Measurements from ENCODE around the gene OR10J4. TPM values are rescaled to one million over a fixed set of nuclear protein-coding genes. Genes with fewer than 3 reads are reported as not detected.

The OR10J4 gene
- total RNA-seq, 2 donors from 2014 or later = not detected

DNA sequence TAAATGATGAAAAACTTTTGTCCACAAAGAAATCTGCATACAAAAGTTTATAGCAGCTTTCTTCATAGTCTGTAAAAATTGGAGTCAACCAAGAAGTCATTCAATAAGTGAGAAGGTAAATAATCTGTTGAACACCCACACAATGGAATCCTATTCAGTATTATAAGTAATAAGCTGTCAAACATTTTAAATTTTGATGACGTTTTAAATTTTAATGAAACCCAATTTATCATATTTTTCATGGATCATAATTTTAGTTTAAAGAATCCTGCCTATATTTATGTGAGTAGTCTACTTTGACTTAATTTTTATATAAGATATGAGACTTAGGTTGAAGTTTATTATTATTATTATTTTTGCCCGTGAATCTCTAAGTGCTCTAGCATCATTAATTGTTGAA, 27.5 kb downstream of the OR10J4 start:
- DNase-seq (ENCODE audit: low spot score) = no peak
- Histone ChIP-seq H3K9me3 (no peaks in the 10 kb centered on the region), H3K27ac (no peak overlapping the region), H3K27me3 (replicated peaks; ENCODE audit: insufficient read depth) (no peaks in the 10 kb centered on the region), H3K4me3 (no peak overlapping the region), H3K4me1 (replicated peaks) (no peaks in the 10 kb centered on the region), H3K36me3 (no peaks in the 10 kb centered on the region)
- WGBS = 76% methylated on average over 2 of the region's 2 CpGs
- TF ChIP-seq POLR2A (IDR thresholded peaks at IDR 0.05) (no peak), POLR2AphosphoS5 (IDR thresholded peaks at IDR 0.05) (no peak)
- TF ChIP-seq, protein P1, sequence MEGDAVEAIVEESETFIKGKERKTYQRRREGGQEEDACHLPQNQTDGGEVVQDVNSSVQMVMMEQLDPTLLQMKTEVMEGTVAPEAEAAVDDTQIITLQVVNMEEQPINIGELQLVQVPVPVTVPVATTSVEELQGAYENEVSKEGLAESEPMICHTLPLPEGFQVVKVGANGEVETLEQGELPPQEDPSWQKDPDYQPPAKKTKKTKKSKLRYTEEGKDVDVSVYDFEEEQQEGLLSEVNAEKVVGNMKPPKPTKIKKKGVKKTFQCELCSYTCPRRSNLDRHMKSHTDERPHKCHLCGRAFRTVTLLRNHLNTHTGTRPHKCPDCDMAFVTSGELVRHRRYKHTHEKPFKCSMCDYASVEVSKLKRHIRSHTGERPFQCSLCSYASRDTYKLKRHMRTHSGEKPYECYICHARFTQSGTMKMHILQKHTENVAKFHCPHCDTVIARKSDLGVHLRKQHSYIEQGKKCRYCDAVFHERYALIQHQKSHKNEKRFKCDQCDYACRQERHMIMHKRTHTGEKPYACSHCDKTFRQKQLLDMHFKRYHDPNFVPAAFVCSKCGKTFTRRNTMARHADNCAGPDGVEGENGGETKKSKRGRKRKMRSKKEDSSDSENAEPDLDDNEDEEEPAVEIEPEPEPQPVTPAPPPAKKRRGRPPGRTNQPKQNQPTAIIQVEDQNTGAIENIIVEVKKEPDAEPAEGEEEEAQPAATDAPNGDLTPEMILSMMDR (IDR thresholded peaks at IDR 0.05) = no peak
- intact Hi-C loops (cut with DNase I) = no loop called here

DNA sequence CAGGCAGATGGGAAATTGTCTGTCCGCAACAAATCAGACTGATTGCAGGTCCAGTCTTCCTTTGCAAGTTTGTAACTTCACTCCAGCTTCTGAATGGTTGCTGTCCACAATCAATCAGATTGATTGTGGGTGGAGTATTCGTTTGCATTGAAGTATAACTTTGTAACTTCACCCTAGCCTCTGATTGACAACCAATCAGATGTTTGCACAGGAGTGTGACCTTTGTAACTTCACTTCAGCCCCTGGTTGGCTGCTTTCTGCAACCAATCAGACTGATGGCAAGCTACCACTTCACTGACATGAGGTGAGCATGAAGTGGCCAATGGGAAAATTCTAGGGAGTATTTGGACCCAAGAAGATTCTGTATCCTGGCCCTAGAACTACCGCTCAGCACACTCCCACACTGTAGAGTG, 33.2 kb downstream of the OR10J4 start:
- intact Hi-C loops (cut with DNase I) = no loop called here
- Histone ChIP-seq H3K27ac (no peak overlapping the region), H3K9me3 (no peaks in the 10 kb centered on the region), H3K36me3 (no peaks in the 10 kb centered on the region), H3K27me3 (replicated peaks; ENCODE audit: insufficient read depth) (no peaks in the 10 kb centered on the region), H3K4me1 (replicated peaks) (no peaks in the 10 kb centered on the region), H3K4me3 (no peak overlapping the region)
- no peak for DNase-seq (ENCODE audit: low spot score)
- 87% methylated on average over 3 of the region's 3 CpGs for whole genome bisulfite sequencing
- TF ChIP-seq POLR2AphosphoS5 (IDR thresholded peaks at IDR 0.05) (no peak), POLR2A (IDR thresholded peaks at IDR 0.05) (no peak)
- TF ChIP-seq, protein P1 (IDR thresholded peaks at IDR 0.05) = no peak

DNA sequence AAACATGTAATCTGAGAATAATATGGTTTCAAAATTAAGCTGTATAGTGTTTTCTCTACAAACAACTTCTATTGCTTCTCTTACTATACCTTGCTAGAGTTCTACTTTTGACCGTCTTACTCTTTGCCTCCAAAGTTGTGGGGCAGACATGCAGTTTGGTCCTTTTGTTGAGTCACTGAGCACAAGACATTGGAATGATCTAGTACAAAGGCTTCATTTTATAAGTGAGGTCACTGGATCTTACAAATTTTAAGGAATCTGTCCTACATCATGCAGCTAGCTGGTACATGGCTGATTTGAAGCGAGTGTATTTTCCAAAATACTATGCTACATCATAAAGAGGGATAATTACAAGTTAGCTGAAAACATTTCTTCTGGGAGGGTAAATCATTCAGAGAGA, 36.3 kb downstream of the OR10J4 start:
- no peak overlapping the region for H3K27ac ChIP-seq
- 84% methylated on average over 2 of the region's 2 CpGs for WGBS
- no peaks in the 10 kb centered on the region for H3K4me1 ChIP-seq (replicated peaks)
- H3K4me3 ChIP-seq = no peak overlapping the region
- TF ChIP-seq POLR2AphosphoS5 (IDR thresholded peaks at IDR 0.05) (no peak), POLR2A (IDR thresholded peaks at IDR 0.05) (no peak)
- TF ChIP-seq, protein P1 (IDR thresholded peaks at IDR 0.05) = no peak
- H3K9me3 ChIP-seq = no peaks in the 10 kb centered on the region
- H3K36me3 ChIP-seq = no peaks in the 10 kb centered on the region
- no peaks in the 10 kb centered on the region for H3K27me3 ChIP-seq (replicated peaks; ENCODE audit: insufficient read depth)
- no peak for DNase-seq (ENCODE audit: low spot score)
- intact Hi-C loops (cut with DNase I) = no loop called here

DNA sequence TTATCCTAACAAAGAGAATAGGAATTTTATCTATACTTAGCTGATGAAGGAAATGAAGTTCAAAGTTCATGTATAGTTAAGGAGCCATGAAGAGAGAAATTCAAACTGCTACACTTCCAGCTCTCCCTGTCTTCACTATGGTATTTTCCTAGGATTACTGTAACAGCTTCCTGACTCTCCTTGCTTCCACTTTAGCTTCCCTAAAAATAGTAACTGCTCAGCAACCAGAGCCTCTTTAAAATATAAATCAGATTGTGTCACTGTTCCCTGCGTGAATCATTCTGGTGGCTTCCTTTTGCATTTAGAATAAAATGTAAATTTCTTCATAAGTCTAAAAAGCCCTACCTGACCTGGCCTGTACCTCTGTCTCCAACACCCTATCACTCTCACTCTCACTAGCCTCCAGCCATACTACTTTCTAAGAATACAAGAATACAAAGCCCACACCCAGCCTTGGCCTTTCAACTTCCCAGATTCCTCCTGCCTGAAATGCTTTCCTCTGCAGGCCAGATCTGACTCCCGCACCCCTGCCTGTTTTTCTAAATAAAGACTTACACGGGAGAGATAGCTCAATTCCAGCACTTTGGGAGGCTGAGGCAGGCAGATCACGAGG, 38.0 kb downstream of the OR10J4 start:
- Histone ChIP-seq H3K36me3 (no peaks in the 10 kb centered on the region), H3K9me3 (no peaks in the 10 kb centered on the region), H3K27ac (no peak overlapping the region), H3K4me1 (replicated peaks) (no peaks in the 10 kb centered on the region), H3K4me3 (no peak overlapping the region), H3K27me3 (replicated peaks; ENCODE audit: insufficient read depth) (no peaks in the 10 kb centered on the region)
- TF ChIP-seq, protein P1 (IDR thresholded peaks at IDR 0.05) = no peak
- TF ChIP-seq POLR2AphosphoS5 (IDR thresholded peaks at IDR 0.05) (no peak), POLR2A (IDR thresholded peaks at IDR 0.05) (no peak)
- 77% methylated on average over 4 of the region's 4 CpGs for WGBS
- intact Hi-C loops (cut with DNase I) = no loop called here
- no peak for DNase-seq (ENCODE audit: low spot score)

DNA sequence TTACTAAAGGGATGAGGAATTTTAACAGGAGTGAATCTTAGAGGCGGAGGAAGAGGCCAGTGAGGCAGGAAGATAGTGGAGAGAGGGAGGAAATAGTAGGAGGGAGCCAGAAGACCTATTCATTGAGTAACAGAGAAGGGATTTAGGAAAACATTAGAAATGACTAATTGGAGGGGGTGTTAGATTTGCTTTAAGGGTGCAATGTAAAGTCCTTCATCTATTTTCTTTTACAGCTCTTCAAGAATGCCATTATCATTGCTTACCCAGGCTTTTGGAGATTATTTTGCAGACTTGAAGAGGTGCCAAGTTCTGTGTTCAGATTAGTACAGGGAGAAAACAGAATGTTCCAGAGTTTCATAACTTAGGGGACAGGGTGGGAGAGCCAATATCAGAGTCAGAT, 41.3 kb downstream of the OR10J4 start:
- no peak for DNase-seq (ENCODE audit: low spot score)
- no peak for TF ChIP-seq POLR2A (IDR thresholded peaks at IDR 0.05)
- TF ChIP-seq POLR2AphosphoS5 (IDR thresholded peaks at IDR 0.05) = no peak
- TF ChIP-seq, protein P1 (IDR thresholded peaks at IDR 0.05) = no peak
- Histone ChIP-seq H3K9me3 (no peaks in the 10 kb centered on the region), H3K36me3 (no peaks in the 10 kb centered on the region), H3K27ac (no peak overlapping the region), H3K4me1 (replicated peaks) (no peaks in the 10 kb centered on the region), H3K27me3 (replicated peaks; ENCODE audit: insufficient read depth) (no peaks in the 10 kb centered on the region), H3K4me3 (no peak overlapping the region)
- intact Hi-C loops (cut with DNase I) = no loop called here
- 71% methylated on average over 1 of the region's 1 CpG for WGBS

Data from prostate gland (tissue), 2 donors.